ENCODE measurements around the gene SEMA6A. TPM values are rescaled to one million over a fixed set of nuclear protein-coding genes. Genes with fewer than 3 reads are reported as not detected.

The SEMA6A gene
- total RNA-seq, 1 donor from 2014 or later = 2.6 TPM

DNA sequence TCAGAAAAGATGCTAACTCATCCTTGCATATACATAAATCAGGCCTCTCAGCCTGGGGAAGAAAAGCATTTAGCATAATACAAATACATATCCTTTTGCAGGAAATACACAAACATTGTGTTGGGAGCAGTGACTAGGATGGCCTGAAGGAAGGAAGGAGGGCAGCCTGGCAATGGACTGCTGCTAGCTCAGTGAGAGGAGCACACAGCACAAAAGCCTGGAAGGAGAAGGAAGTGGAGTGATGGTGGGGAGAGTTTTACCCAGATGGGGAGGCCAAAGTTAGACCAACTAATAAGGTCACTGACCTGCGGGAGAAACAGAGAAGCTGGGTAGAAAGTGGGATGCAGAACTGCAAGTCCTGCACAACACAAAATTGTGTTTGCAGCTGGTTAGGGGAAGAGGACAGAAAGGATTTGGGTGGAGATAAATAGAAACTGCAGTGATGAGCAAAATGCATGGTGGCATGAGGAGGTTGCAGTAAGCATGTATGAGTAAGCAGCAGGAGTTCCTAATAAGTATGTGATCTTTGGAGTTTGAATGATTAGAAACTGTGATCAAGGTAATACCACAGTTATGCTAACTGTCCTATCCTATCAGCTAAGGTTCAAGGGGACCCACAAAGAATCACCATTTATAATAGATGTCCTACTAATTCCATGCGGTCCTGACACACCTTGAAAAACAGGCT is 39.5 kb downstream of the SEMA6A start:
- Mint-ChIP-seq H3K36me3 (ENCODE audit: unreplicated experiment) (no peaks in the 10 kb centered on the region), H3K4me3 (ENCODE audit: unreplicated experiment) (no peak overlapping the region), H3K27me3 (ENCODE audit: unreplicated experiment) (no peaks in the 10 kb centered on the region), H3K27ac (ENCODE audit: unreplicated experiment) (no peak overlapping the region), H3K4me1 (ENCODE audit: unreplicated experiment) (no peaks in the 10 kb centered on the region), H3K9me3 (ENCODE audit: unreplicated experiment) (no peaks in the 10 kb centered on the region)
- no peak for TF ChIP-seq CTCF (IDR thresholded peaks at IDR 0.05)
- no peak for DNase-seq (ENCODE audit: extremely low spot score, unreplicated experiment)

DNA sequence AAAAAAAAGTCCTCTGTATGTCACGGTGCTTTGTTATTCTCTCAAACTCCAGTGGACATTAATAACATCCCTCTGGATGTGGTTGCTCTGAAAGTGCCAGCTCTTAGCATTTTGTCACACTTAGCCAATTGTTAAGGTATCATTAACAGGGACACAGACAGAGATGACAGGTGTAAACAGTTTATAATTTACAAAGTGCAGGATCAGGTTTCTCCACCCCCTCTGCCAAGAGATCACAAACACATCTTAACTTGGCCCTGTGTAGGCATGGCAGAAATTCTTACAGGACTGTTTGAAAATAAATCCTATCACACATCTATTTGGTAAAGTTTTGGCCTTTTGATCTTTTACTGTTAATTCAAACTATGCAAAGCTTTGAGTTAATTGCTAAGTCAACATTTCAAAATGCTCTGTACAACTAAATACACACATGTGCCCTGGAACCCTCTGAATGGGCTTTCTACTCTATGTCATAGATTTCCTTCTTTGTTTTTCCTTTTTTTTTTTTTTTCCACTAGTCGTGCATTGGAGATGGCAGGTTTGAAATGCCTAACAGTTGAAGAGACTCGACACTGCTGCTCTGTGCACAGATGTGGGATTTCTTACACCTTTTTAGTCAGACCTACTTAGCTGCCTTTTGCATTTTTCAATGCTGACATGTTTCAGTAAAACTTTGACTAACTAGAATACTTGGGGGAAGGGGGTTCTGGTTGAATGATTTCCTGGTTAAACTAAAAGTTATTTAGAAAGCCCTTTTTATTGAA is 41.7 kb downstream of the SEMA6A start:
- Mint-ChIP-seq H3K4me1 (ENCODE audit: unreplicated experiment) (no peaks in the 10 kb centered on the region), H3K27me3 (ENCODE audit: unreplicated experiment) (peaks cover 4% of the 10 kb centered on the region), H3K9me3 (ENCODE audit: unreplicated experiment) (no peaks in the 10 kb centered on the region), H3K4me3 (ENCODE audit: unreplicated experiment) (no peak overlapping the region), H3K27ac (ENCODE audit: unreplicated experiment) (no peak overlapping the region), H3K36me3 (ENCODE audit: unreplicated experiment) (no peaks in the 10 kb centered on the region)
- DNase-seq (ENCODE audit: extremely low spot score, unreplicated experiment) = no peak
- TF ChIP-seq CTCF (IDR thresholded peaks at IDR 0.05) = no peak

- Mint-ChIP-seq H3K9me3 (ENCODE audit: unreplicated experiment) (no peaks in the 10 kb centered on the region), H3K4me3 (ENCODE audit: unreplicated experiment) (no peak overlapping the region), H3K4me1 (ENCODE audit: unreplicated experiment) (no peaks in the 10 kb centered on the region), H3K36me3 (ENCODE audit: unreplicated experiment) (no peaks in the 10 kb centered on the region), H3K27ac (ENCODE audit: unreplicated experiment) (no peak overlapping the region), H3K27me3 (ENCODE audit: unreplicated experiment) (peaks cover 4% of the 10 kb centered on the region)
- no peak for DNase-seq (ENCODE audit: extremely low spot score, unreplicated experiment)
- TF ChIP-seq CTCF (IDR thresholded peaks at IDR 0.05) = no peak
Observed at GRCh38 chr5:116531635-116532034, 43.0 kb downstream of the SEMA6A start.

DNA sequence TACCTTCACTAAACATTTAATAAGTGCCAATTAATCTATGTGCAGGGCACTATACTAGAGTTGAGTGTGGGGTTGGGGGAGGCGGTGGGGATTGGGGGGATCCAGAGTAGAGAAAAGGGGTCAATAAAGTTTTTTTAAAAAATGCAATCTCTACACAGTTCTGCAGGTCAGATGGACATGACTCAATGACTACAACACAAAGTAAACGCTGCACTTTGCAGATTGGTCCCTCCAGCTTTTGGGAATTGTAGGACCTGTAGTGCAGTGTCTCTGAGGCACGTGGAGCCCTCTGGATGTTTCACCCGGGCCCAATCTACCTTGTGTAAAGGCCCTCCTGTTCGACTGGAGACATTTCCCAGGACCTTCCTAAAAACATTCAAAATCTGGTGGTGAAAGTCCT is 43.5 kb downstream of the SEMA6A start:
- no peaks in the 10 kb centered on the region for H3K4me1 Mint-ChIP-seq (ENCODE audit: unreplicated experiment)

More for the DNA sequence above, 43.5 kb downstream of the SEMA6A start:
- Mint-ChIP-seq H3K9me3 (ENCODE audit: unreplicated experiment) (no peaks in the 10 kb centered on the region), H3K4me3 (ENCODE audit: unreplicated experiment) (no peak overlapping the region), H3K27me3 (ENCODE audit: unreplicated experiment) (peaks cover 4% of the 10 kb centered on the region), H3K27ac (ENCODE audit: unreplicated experiment) (no peak overlapping the region), H3K36me3 (ENCODE audit: unreplicated experiment) (no peaks in the 10 kb centered on the region)
- TF ChIP-seq CTCF (IDR thresholded peaks at IDR 0.05) = no peak
- no peak for DNase-seq (ENCODE audit: extremely low spot score, unreplicated experiment)

Measured in osteocyte (in vitro differentiated cells).